ENCODE measurements around the gene WEE2.

- TF ChIP-seq CTCF (IDR thresholded peaks at IDR 0.05) (no peak), POLR2A (IDR thresholded peaks at IDR 0.05) (no peak)
Observed at GRCh38 chr7:141715018-141715417, 6.9 kb downstream of the WEE2 start.

Measured in Peyer's patch (tissue), 4 donors.